Caco-2 (cell line): ENCODE measurements around the gene SYTL5. TPM values are rescaled to one million over a fixed set of nuclear protein-coding genes. Genes with fewer than 3 reads are reported as not detected.

Experiments used
- BruUV-seq: library from RNA; stranded (reverse); fragments of 400-500 nt; replicated peaks from 2 replicates; lab custom pipeline; 2021; lab: Mats Ljungman, UMichigan
- CTCF ChIA-PET: fragments of 300-600 bp; sonication (Branson Sonifier 250); formaldehyde crosslinking; loops from one replicate; lab custom pipeline; 2022; ENCODE audit warnings: antibody characterized with exemption; lab: Charles Lee
- POLR2A ChIA-PET: fragments of 300-600 bp; sonication (Branson Sonifier 250); formaldehyde crosslinking; loops from one replicate; lab custom pipeline; 2022; ENCODE audit warnings: antibody characterized with exemption; lab: Charles Lee
- DNase-seq, 2 experiments: peaks; one replicate each; pipeline versions ENCODE4 v3.0.0 to v3.0.0-alpha.2; 2020 to 2022
- H3K27me3 ChIP-seq: replicated peaks from 2 replicates; pipeline ENCODE4 v1.6.0; 2011; ENCODE audit warnings: low read length; ENCODE audit not compliant: control insufficient read depth, insufficient read depth
- H3K36me3 ChIP-seq: 2 replicates; pipeline ENCODE4 v1.5.1; 2011; ENCODE audit warnings: low read length; ENCODE audit not compliant: control insufficient read depth, insufficient read depth
- H3K4me1 ChIP-seq: fragments of 250-450 bp; sonication (Bioruptor Pico); 2 replicates; pipeline ENCODE4 v1.5.1; 2020; ENCODE audit warnings: mild to moderate bottlenecking
- H3K4me3 ChIP-seq: 2 replicates; pipeline ENCODE4 v1.5.1; 2011; ENCODE audit warnings: low read depth, mild to moderate bottlenecking, control low read depth, low read length
- H3K9me3 ChIP-seq: fragments of 250-450 bp; sonication (Bioruptor Pico); 2 replicates; pipeline ENCODE4 v1.5.1; 2020; ENCODE audit warnings: mild to moderate bottlenecking, moderate library complexity
- H3K27ac Mint-ChIP-seq: one replicate; pipeline ENCODE4 v1.8.0; 2022; ENCODE audit warnings: mixed read lengths; ENCODE audit not compliant: unreplicated experiment
- H3K27me3 Mint-ChIP-seq: one replicate; pipeline ENCODE4 v1.8.0; 2022; ENCODE audit warnings: mixed read lengths; ENCODE audit not compliant: insufficient read depth, unreplicated experiment
- H3K36me3 Mint-ChIP-seq: one replicate; pipeline ENCODE4 v1.8.0; 2022; ENCODE audit warnings: mild to moderate bottlenecking, mixed read lengths; ENCODE audit not compliant: insufficient read depth, unreplicated experiment
- H3K4me1 Mint-ChIP-seq: one replicate; pipeline ENCODE4 v1.8.0; 2022; ENCODE audit warnings: low read depth, mixed read lengths; ENCODE audit not compliant: unreplicated experiment
- H3K4me3 Mint-ChIP-seq: one replicate; pipeline ENCODE4 v1.8.0; 2022; ENCODE audit warnings: mild to moderate bottlenecking, moderate library complexity, mixed read lengths; ENCODE audit not compliant: unreplicated experiment
- H3K9me3 Mint-ChIP-seq: one replicate; pipeline ENCODE4 v1.8.0; 2022; ENCODE audit warnings: mixed read lengths; ENCODE audit not compliant: unreplicated experiment
- CTCF ChIP-seq, 2 experiments: fragments of 200-600 bp in 1 of 2; IDR thresholded peaks; 1 replicate in 1 of 2; 2 replicates in 1 of 2; pipeline versions ENCODE4 v1.5.1 to v1.8.0; 2011 to 2022; ENCODE audit warnings: antibody characterized with exemption in 1 of 2, control low read depth in 1 of 2, inconsistent platforms in 1 of 2, low read depth in 1 of 2, low read length in 1 of 2, mild to moderate bottlenecking in 1 of 2, moderate library complexity in 1 of 2; ENCODE audit not compliant: insufficient read depth in 1 of 2, severe bottlenecking in 1 of 2, unreplicated experiment in 1 of 2
- intact Hi-C: fragments of 100-400 bp; cut with micrococcal nuclease; formaldehyde crosslinking; loops from one replicate; pipeline ENCODE4 v1.10.0; 2022; ENCODE audit not compliant: unreplicated experiment
- total RNA-seq: library from RNA; stranded (reverse); gene quantifications from 2 replicates; pipeline ENCODE4 v1.2.3, GENCODE V29; 2022

The SYTL5 gene
- total RNA-seq, 1 experiment from 2014 or later: 8.9 TPM

GRCh38 chrX:38106991-38107655, 100.8 kb downstream of the SYTL5 start:
- ChIA-PET POLR2A (no interaction called here), CTCF (no interaction called here)
- Mint-ChIP-seq H3K4me3 (no peak overlapping the region), H3K9me3 (no peaks in the 10 kb centered on the region), H3K27ac (no peak overlapping the region), H3K36me3 (peaks cover 4% of the 10 kb centered on the region), H3K27me3 (no peaks in the 10 kb centered on the region), H3K4me1 (peaks cover 5% of the 10 kb centered on the region)
- no TSS peak for BruUV-seq
- intact Hi-C loops: no loop called here
- Histone ChIP-seq H3K4me3 (no peak overlapping the region), H3K9me3 (no peaks in the 10 kb centered on the region), H3K27me3 (no peaks in the 10 kb centered on the region), H3K36me3 (no peaks in the 10 kb centered on the region), H3K4me1 (no peaks in the 10 kb centered on the region; the same call in 1 of the 2 replicates)
- peak in 1 of 2 experiments; percentile 34 for DNase-seq
- no peak for TF ChIP-seq CTCF (IDR thresholded peaks at IDR 0.05; ENCODE audit: insufficient read depth in 1 of 2, low read depth in 1 of 2, low read length in 1 of 2, severe bottlenecking in 1 of 2, unreplicated experiment in 1 of 2)

- ChIA-PET CTCF (no interaction called here), POLR2A (no interaction called here)
- BruUV-seq: no TSS peak
- DNase-seq: no peak
- no peak for TF ChIP-seq CTCF (IDR thresholded peaks at IDR 0.05; ENCODE audit: insufficient read depth in 1 of 2, low read depth in 1 of 2, low read length in 1 of 2, severe bottlenecking in 1 of 2, unreplicated experiment in 1 of 2)
- Histone ChIP-seq H3K4me3 (no peak overlapping the region), H3K27me3 (no peaks in the 10 kb centered on the region), H3K9me3 (no peaks in the 10 kb centered on the region), H3K36me3 (no peaks in the 10 kb centered on the region), H3K4me1 (no peaks in the 10 kb centered on the region; the same call in 1 of the 2 replicates)
- H3K4me1 Mint-ChIP-seq: peaks cover 5% of the 10 kb centered on the region
- H3K4me3 Mint-ChIP-seq: no peak overlapping the region
- H3K27ac Mint-ChIP-seq: no peak overlapping the region
- no peaks in the 10 kb centered on the region for H3K36me3 Mint-ChIP-seq
- no peaks in the 10 kb centered on the region for H3K9me3 Mint-ChIP-seq
- no peaks in the 10 kb centered on the region for H3K27me3 Mint-ChIP-seq
- intact Hi-C loops: no loop called here
These were observed 102.0 kb downstream of the SYTL5 start for GRCh38 chrX:38108364-38108763.

- ChIA-PET POLR2A (no interaction called here), CTCF (no interaction called here)
- DNase-seq: no peak
- Mint-ChIP-seq H3K27me3 (no peaks in the 10 kb centered on the region), H3K4me1 (peaks cover 5% of the 10 kb centered on the region), H3K36me3 (no peaks in the 10 kb centered on the region), H3K27ac (no peak overlapping the region), H3K4me3 (no peak overlapping the region), H3K9me3 (no peaks in the 10 kb centered on the region)
- no TSS peak for BruUV-seq
- H3K4me1 ChIP-seq: no peaks in the 10 kb centered on the region; the same call in 1 of the 2 replicates
- H3K36me3 ChIP-seq: no peaks in the 10 kb centered on the region
- TF ChIP-seq CTCF (IDR thresholded peaks at IDR 0.05; ENCODE audit: insufficient read depth in 1 of 2, low read depth in 1 of 2, low read length in 1 of 2, severe bottlenecking in 1 of 2, unreplicated experiment in 1 of 2): no peak
- no peak overlapping the region for H3K4me3 ChIP-seq
- H3K9me3 ChIP-seq: no peaks in the 10 kb centered on the region
- no peaks in the 10 kb centered on the region for H3K27me3 ChIP-seq
- intact Hi-C loops: no loop called here
These were observed 102.9 kb downstream of the SYTL5 start for GRCh38 chrX:38109042-38109898.
